H1 (cell line): ENCODE results near the gene AGAP1. TPM values are rescaled to one million over a fixed set of nuclear protein-coding genes. Genes with fewer than 3 reads are reported as not detected.

Experiments used
- CHD7 ChIP-seq: fragments of 300-600 bp; sonication (generic); IDR thresholded peaks from 2 replicates; pipeline ENCODE4 v1.7.1; 2012; ENCODE audit warnings: low read length, moderate library complexity, mild to moderate bottlenecking, inconsistent platforms; ENCODE audit not compliant: insufficient replicate concordance
- polyA plus RNA-seq, 7 experiments: library from polyadenylated mRNA; depleted of rRNA in 3 of 7; stranded (reverse) in 5 of 7; unstranded in 2 of 7; fragments of >200 nt in 5 of 7; fragments of 200-250 nt in 2 of 7; gene quantifications; 1 replicate in 5 of 7; 2 replicates in 1 of 7; 4 replicates in 1 of 7; pipeline versions ENCODE4 v1.2.1 to v1.2.3, GENCODE V29; 2011 to 2013; ENCODE audit warnings: missing spikeins in 2 of 7, mixed read lengths in 2 of 7
- total RNA-seq: library from RNA; stranded (reverse); fragmentation: NEBNext Ultra II Directional; extraction: Animal tissue kit (Norgen Biotek cat#: 25700); gene quantifications from 2 replicates; pipeline ENCODE4 v1.2.1, GENCODE V29; 2021

Gene AGAP1
- total and polyA plus RNA-seq, 2 of the 8 experiments (the other 6 are each of a cell fraction or from before 2014, with no cell fraction given) = 18.1 to 39.4 TPM

GRCh38 chr2:236034974-236035373, 541.1 kb downstream of the AGAP1 start (continued):
- no peak for TF ChIP-seq CHD7
